HG02870 (cell line): ENCODE measurements around the gene DDX51.
"Not testable (repeated sequence)": the region's sequence is repeated elsewhere in the genome, so short reads cannot be mapped to it uniquely, and the experiment has no call there.

Experiments used
- ATAC-seq: cut with Tn5 transposase; IDR thresholded peaks from one replicate; pipeline ENCODE4 v1.9.1; 2021; ENCODE audit warnings: mild to moderate bottlenecking, moderate library complexity; ENCODE audit not compliant: unreplicated experiment

The DDX51 gene

DNA sequence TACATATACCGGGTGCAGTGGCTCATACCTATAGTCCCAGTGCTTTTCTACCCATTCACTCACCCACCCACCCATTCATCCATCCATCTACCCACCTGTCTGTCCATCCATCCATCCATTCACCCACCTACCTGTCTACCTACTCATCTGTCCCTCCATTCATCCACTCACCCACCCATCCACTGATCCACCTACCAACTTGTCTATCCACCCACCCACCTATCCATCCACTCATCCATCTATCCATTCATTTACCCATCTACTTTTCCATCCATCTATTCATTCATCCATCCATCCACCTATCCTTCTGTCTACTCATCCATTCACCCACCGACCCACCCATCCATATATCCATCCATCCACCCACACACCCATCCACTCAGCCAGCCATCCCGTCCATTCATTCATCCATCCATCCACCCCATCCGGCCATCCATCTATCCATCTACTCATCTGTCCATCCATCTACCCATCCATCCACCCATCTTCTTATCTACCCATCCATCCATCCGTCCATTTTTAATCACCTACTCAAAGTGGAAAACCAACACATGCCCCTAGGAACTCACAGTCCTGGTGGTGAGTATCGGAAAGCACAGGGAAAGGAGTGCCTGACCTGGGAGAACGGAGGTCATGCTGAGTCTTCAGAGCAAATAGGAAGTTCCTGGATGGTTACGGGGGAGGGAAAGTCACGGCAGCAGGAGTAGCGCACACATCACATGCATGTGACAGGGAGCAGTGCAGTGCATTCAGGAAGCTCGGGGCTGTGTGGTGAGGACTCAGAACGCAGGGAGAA is 20.0 kb downstream of the DDX51 start:
- no peak for ATAC-seq

DNA sequence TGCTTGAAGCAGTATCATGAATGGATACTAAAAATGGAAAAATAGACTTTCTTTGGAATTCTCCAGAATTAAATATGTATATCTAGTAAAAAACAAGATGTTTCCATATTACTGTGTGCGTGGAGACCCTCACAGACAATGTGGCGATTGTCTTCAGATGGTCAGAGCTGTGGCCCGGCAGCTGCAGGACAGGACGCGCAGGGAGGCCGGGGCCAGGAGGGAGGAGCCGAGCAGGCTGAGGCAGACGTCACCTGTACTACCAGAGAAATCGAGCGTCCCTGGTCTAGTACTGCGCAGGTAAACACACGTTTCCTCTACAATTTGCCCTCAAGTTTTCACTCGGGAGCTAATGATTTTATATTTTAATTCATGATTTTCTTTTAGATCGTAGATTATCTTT is 22.8 kb downstream of the DDX51 start:
- ATAC-seq: no peak

DNA sequence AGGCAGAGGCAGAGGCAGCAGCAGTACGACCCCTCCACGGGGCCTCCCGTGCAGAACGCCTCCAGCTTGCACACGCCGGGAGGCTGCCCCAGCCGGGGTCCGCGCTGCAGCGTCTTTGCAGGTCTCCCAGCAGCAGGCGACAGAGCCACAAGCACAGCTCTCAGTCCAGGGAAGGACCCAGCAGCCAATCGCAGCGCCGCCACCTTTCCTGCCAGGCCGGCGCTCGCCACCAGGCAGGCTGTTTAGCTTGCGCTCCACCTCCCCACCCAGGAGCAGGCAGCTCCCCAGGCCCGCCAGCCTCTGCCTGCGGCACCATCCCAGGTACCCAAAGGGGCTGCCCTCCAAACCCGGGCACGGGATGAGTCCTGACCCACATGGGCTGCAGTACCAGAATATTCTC is 25.2 kb downstream of the DDX51 start:
- ATAC-seq: no peak

DNA sequence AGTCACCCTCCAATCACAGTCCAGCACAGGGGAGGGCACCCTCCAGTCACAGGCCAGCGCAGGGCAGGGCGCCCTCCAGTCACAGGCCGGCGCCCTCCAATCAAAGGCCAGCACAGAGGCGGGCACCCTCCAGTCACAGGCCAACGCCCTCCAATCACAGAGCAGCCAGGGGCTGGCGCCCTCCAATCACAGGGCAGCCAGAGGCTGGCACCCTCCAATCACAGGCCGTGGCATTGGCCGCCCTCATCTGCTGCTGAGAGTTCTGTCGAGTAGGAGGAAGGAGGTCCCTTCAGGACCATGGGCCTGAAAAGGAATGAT is 26.6 kb downstream of the DDX51 start:
- ATAC-seq: no peak

DNA sequence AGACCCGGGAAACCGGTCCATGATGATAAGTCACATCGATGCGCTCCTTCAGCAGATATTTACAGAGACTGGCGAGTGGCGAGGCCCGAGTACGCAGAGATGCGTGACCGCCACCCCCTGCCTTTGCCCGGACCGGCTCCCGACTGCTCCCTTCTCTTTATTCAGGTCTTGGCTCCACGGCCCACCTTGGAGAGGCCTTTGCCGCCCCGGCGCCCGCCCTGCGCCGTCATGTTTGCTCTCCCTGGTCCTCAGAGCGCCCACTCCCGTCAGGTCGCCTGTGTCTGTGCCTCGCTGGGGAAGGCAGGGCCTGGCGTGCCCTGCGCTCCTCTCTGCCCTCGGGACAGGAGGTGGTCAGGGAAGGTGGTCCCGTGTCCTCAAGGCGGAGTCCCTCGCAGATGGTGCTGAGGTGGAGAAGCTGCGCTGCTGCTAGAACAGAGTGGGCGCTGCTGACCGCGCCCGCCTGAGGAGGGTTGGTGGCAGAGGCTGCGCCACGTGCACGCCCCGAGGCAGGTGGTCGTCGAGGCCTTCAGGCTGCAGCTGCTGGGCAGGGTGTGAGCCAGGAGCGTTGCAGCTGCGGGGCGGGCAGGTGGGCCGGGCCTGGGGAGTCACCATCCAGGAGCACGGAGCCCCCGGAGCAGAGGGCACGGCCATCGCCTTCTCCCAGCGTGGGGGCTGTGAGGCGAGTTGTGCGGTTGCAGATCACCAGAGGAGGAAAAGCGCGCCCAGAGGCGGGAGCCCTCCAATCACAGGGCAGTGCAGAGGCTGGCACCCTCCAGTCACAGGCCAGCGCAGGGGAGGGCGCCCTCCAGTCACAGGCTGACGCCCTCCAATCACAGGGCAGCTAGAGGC is 27.2 kb downstream of the DDX51 start:
- ATAC-seq: no peak

DNA sequence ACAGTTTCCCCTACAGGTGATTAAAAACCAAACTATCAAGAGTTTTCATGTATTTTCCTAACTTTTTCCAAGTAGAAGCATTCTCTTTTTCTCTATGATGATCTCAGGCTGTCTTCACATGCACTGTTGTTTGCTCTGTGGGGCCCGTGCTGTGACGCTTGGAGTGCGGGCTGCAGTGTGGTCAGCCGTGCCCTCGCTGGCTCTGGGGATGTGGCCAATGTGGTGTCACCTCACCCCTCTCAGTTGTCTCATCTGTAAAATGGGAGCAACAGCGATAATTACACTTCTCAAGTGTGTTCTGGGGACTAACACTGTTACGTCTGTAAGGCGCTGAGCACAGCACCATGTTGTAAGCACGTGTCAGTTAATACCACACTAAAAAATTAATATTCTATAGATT is 28.6 kb downstream of the DDX51 start:
- ATAC-seq: no peak

DNA sequence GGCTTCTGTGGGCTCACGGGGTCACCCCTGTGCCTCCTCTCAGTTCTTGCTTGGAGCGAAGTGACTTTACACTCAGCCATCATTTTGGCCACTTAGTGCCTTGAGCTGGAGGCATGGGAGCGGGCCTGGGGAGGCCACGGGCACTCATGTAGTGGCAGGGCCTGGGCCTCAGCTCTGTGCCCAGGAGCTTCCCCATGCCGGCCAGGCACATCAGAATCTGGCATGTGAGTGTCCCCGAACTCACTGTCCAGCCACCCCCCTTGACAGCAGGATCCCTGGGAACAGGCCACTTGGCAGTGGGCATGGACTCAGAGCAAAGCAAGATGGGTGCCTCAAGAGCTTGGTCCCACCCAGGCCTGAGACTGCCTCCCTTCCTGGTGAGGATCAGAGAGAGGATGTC is 29.5 kb downstream of the DDX51 start:
- no peak for ATAC-seq

DNA sequence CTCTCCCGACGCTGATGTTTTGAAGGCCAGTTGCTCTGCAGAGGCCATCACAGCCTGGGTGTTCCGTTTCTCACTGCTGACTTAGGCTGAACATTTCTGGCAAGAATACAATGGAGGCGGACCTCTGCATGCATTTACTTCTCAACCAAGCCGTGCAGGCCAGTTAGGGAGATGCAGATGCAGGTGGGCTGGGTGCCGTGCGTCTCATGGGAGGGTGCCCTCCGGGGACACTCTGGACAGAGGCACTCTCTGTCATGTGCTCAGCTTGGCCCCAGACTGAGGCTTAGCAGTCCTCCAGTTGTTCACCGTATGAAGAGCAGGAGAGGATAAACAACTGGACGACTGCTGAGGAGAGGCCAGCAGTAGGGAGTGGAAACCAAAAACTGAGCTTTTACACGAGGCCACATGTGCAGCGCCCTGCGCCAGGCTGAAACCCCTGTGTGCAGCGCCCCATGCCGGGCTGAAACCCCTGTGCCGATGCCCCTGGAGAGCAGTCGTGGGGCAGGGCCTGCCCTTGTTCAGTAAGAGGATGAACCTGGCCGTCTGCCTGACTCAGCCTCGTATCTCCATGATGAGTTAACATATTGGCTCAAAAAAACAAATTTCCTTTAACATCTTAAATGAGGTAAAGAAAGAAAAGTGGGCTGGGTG is 32.3 kb downstream of the DDX51 start:
- no peak for ATAC-seq

DNA sequence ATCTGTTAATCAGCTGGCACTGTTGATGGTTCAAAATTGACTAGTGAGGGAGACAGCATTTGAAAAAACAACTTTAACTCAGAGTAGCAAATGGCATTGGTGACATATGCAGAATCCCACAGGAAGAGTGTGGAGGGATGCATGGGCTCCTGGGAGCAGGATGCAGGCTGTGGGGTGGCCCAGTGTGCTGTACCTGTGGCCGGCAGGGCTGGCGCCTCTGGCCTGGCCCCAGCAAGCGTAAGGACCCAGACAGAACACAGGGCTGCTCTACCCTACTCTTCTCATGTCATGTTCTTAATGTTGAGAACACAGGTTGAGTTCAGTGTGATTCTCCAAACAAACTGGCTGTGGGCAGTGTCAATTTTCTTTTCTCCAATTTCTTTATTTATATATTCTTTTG is 33.4 kb downstream of the DDX51 start:
- ATAC-seq: no peak

DNA sequence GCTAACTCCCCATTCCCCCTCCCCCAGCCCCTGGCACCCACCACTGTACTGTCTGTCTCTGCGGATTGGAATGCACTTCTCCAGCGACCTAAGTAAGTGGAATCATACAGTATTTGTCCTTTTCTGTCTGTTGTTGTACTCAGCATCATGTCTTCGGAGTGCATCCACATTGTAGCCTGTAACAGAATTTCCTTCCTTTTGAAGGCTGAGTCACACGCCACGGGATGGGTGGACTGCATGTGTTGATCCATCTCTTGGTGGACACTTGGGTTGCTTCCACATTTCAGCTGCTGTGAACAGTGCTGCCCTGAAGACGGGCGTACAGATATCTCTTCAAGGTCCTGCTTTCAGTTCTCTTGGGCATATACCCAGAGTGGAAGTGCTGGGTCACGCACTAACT is 34.4 kb downstream of the DDX51 start:
- no peak for ATAC-seq

DNA sequence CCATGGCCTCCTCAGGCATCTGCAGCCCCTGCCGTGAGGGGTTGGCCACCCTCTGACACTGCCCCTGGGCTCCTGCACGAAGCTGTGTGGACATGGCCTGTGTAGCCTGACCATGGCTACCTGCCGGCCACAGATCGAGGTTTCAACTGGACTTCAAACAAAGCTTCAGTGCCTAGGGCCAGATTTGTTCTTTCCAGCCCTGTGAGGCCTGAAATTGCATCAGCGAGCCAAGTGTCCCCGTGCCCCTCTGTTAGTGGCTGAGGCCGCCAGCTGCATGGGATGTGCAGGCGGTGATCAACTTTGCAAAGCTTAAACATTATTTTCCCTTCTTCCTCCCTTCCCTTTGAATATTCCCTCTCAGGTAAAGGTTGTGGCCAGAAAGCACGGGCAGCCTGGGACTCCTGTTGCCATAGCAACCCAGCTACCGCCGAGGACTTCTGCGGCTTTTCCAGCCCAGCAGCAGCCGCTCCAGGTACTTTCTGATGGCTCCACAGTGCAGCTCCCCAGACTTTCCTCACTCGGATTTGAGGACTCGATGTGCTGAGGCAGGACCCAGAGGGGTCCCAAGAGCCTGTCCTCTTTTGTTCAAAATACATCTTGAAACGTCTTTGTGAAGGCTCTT is 35.8 kb downstream of the DDX51 start:
- ATAC-seq: no peak

DNA sequence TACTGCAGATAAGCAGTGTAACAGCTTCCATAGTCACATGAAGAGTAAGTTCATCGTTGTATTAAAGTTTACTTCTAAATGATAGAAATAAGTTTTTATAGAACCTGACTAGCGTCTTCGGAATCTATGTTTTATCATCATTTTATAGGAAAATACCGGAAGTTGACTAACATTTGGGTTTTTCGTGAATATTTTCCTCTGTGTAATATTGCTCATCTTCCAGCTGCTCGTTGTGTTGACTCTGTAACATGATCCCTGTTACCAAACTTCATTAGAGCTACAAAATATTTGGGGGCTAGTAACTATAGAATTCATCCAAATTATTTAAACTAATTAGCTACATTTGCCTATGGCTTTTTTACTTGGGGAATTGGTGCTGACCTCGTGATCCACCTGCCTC is 37.2 kb downstream of the DDX51 start:
- ATAC-seq: no peak

DNA sequence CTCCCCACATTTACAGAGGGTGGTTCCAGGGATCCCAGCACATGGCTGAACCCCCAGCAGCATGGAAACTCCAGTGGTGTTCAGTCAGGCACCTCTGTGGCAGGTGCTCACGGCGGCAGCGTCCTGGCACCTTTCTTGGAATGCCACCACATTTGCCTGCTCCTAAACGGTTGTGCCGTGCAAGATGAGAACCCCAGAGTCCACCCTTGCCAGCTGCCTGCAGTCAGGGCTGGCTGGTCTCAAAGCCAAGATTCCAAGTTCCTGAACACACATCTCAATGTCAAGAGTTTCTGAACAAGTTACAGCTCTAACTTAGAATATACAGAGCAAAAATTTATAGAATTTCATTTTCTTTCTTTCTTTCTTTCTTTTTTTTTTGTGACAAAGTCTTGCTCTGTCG is 38.7 kb downstream of the DDX51 start:
- no peak for ATAC-seq

DNA sequence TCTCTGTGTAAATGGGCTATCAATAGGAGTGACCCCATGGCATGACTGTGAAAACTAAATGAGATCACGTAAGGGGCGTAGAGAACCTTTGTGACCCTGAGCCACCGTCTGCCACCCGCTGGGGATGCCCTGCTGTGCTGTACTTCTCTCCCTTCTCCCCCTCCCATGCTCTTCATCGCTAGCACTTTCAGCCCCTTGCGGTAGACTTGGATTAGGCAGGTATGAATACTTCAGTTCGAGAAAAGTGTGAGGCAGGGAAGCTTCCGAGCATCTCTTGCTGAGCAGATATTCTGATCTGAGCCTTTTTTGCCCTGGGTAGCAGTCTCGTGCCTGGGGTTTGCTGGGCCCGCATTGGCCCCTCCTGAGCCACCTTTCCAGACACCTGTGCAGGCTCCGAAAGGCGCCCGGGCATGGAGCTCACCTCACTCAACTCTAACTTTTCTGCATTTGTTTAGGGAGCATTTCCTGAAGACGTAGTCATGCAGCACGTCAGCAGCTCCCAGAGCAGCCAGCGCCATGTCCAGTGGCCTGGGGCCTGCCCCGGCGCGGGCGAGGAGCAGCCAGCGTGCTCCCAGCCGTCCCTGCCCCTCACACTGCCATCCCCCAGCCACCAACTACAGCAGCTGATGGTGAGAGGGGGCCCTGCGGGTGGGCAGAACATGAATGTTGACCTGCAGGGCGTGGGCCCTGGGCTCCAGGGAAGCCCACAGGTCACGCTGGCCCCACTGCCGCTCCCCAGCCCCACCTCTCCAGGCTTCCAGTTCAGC is 40.4 kb downstream of the DDX51 start:
- no peak for ATAC-seq

DNA sequence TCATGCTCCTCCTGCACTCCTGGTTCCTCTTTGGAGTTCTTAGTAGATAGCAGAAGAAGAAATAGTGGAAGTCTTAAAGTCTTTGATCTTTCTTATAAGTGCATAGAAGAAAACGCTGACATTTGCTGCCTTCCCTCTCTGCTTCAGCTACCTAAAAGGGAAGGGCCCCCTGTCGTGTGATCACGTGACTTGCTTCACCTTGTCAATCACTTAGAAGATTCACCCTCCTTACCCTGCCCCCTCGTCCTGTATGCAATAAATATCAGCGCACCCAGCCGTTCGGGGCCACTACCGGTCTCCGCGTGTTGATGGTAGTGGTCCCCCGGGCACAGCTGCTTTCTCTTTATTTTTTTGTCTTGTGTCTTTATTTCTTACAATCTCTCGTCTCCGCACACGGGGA is 41.0 kb downstream of the DDX51 start:
- not testable (repeated sequence) for ATAC-seq

DNA sequence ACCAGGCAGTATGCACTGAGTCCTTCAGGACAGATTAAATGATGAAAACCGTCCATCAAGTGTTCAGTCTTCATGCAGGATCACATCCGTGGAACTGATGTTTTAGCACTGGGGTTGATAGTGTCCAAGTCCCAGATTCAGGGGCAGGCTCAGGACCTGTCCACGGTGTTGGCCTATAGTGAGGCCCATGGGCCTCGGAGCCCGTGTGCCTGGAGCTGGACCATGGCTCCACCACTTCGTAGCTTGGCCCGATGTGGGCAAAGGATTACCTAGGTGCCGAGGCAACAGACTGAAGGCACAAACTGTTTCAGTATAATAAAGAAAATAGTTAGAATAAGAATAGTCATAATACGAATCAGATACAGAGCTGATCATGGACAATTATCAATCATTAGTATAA is 41.8 kb downstream of the DDX51 start:
- ATAC-seq: no peak

DNA sequence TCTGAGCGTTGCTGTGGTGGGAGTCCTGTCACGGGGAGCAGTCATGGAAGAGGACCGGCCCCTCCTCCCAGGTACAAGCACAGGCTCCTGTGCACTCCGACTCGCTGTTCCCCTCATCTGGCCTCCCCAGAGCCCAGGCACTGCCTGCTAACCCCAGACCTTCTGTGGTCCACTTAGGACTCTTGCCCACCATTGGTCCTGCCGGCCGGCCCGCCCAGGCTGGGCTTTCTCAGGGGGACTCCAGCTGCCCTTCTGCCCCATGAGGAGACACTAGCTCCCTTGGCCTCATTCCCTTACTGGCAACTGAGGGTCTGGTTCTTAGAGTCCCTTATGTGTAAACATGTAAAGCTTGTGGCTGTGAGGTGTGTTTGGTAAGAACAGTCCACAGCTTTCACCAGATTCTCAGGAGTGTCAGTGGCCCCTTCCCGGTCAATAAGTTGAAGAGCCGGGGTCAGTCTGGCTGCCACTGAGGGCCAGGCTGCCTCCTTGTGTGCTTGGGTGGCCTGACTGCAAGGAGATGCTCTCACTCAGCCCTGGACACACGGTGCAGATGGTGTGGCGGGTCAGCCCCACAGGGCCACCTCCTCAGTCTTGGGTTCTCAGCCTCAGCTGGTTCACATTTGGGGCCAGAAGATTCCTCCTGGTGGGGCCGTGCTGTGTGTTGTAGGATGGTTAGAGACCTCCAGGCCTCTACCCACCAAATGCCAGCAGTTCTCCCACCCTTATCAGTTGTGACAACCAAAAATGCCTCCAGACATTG is 43.6 kb downstream of the DDX51 start:
- no peak for ATAC-seq

DNA sequence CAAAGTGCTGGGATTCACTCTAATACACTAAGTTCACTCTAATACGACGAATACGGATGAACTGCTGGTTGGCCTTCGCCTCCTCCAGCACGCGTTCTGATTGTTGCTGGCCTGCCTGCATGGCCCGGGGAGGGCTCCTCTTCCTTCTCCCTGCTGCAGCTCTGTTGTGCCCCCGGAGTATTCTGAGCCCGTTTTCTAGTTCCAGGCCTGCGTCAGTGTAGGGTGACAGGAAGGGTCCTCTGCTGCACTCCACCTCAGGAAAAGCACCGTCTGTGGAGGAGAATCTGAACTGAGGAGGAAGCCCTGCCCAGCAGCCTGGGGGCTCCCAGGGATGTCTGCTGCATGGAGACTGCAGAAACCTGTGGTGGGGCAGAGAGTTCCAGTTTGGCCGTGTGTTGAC is 44.4 kb downstream of the DDX51 start:
- no peak for ATAC-seq

DNA sequence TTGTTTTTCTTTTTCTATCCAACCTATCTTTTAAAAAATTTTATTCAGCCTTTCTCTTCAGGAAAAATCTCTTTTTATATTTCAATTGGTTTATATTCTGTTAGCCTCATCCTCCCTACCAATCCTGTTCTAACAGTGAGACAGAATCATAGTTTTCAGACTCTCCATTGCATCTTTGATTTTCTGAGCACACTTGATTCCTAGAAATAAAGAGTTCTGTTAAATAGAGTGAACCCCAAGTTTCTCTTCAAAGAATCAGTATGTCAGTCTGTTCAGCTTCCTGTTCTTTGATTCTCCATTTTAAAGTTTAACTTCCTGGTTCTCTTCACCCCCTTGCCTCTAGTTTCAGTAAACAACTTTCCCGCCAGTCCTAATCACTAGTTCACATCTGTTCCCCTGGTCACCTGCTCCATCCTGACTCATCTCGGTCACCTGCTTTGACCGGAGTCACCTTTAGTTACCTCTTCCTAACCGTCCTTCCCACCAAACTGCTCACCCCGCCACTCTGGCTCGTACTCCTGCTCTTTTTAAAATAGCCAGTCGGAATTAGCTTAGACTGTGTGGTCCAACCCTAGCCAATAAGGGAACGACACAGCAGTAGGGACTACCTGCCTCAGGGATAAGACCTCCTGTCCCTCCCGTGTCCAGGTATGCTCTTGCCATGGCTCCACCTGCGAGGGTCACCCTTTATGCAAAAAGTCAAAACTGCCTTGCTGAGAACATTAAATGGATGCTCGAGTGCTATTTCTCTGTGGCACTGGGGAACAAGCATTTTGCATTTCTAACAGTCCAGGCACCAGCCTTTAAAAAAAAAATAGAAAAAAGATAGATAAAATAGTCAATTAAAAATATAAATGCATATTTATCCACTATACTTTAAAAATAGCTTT is 48.4 kb downstream of the DDX51 start:
- ATAC-seq: no peak
